ENCODE data around the gene ZNF740.
"Not testable (repeated sequence)": the region's sequence is repeated elsewhere in the genome, so short reads cannot be mapped to it uniquely, and the experiment has no call there.

The ZNF740 gene

GRCh38 chr12:53174881-53175491 is 5.5 kb upstream of the ZNF740 start:
- DNase-seq: no peak

- no peak for DNase-seq
These were observed 3.8 kb upstream of the ZNF740 start for GRCh38 chr12:53176750-53177149.

- not testable (repeated sequence) for DNase-seq
These were observed 3.1 kb upstream of the ZNF740 start for GRCh38 chr12:53177447-53177846.

DNA sequence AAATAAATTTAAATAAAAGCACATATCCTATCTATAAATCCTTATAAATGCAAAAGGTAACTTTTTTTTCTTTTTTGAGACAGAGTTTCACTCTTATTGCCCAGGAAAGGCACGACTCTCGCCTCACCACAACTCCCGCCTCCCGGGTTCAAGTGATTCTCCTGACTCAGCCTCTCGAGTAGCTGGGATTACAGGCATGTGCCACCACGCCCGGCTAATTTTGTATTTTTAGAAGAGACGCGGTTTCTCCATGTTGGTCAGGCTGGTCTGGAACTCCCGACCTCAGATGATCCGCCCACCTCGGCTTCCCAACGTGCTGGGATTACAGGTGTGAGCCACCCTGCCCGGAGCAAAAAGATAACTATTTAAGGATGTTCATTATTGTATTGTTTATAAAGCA is 1.7 kb upstream of the ZNF740 start:
- not testable (repeated sequence) for DNase-seq

GRCh38 chr12:53179687-53180219 is 769 bp upstream of the ZNF740 start:
- no peak for DNase-seq

DNA sequence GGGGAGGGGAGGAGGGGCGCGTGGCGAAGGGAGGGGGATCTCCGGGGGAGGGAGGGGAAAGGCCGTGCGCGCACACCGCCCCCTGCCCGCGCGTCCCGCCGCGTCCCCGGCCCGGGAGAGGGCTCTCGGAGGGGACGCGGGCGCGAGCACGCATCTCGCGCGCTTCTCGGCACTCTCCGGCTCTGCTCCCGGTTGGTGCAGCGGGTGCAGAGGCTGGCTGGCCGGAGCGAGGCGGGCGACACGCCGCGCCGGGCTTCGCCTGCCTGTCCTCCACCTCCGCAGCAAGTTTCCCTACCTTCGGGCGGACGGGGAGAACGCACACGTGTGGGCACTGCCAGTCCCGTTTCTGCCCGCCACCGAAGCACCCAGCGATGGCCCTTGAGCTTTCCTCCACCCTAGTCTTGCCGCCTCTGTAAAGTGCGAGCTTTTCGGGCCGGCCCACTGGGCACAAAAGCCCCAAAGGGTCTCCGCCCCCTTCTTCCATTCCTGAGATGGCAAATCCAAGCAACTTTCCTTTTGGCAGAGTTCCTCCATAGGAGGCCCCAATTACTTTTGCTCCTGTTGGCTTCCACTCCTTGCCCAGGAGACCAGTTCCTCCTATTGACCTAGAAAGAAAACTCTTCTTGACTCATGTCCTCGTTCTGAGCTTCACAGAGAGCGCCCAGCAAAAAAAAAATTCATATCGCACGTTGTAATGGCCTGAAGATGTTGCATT is 566 bp downstream of the ZNF740 start:
- DNase-seq: no peak

GRCh38 chr12:53181935-53182334 is 1.4 kb downstream of the ZNF740 start:
- DNase-seq: no peak

DNA sequence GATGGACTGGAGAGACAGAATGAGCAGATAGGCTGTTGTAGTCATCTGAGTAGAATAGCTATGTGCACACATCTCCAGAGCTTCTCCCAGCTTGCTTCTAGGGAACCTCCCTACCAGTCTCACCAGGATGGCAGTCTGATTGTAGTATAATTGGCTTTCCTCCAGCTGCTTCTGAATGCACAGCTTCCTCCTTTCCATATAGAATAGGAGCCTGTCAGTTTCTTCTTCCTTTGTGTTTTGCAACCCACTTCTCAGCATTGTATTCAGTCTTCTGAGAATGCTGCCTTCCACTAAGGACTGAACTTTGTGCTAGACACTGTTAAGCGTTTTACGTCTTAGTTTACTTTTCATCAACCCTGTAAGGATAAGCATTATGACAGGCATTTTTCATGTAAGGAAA is 2.4 kb downstream of the ZNF740 start:
- no peak for DNase-seq

GRCh38 chr12:53184828-53185227 is 4.3 kb downstream of the ZNF740 start:
- DNase-seq: no peak

- no peak for DNase-seq
These were observed 5.1 kb downstream of the ZNF740 start for GRCh38 chr12:53185582-53186153.

GRCh38 chr12:53186745-53187144 is 6.2 kb downstream of the ZNF740 start:
- no peak for DNase-seq

GRCh38 chr12:53187145-53187899 is 6.8 kb downstream of the ZNF740 start:
- no peak for DNase-seq

DNA sequence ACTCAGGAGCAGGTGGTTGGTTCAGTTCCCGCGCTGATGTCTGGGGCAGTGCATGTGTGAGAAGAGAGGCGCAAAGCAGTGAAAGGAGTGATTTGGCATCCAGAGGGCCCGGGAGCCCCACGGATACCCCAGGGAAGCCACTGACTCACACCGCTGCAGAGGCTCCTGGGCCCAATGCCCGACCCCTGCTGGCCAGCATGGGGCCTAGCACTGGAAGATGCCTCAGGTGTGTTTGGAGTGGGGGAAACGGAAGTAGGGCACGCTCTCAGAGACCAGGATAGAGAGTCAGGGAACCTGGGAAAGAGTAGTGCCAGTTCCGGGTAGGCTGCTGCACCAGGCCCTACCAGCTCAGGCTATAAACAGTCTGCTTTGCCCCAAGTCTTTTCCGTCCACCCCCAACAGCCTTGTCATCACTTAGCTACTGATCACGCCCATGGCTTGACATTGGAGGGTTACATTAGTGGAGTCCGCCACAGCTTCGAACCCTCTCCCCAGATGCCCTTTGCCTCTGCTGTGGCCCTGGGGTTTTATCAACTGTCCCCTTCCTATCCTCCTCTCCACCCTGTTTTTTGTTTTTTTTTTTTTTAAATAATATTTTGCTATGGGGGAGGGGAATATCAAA is 9.7 kb downstream of the ZNF740 start:
- DNase-seq: peak; percentile 49

GRCh38 chr12:53191096-53191884 is 10.8 kb downstream of the ZNF740 start:
- no peak for DNase-seq

DNA sequence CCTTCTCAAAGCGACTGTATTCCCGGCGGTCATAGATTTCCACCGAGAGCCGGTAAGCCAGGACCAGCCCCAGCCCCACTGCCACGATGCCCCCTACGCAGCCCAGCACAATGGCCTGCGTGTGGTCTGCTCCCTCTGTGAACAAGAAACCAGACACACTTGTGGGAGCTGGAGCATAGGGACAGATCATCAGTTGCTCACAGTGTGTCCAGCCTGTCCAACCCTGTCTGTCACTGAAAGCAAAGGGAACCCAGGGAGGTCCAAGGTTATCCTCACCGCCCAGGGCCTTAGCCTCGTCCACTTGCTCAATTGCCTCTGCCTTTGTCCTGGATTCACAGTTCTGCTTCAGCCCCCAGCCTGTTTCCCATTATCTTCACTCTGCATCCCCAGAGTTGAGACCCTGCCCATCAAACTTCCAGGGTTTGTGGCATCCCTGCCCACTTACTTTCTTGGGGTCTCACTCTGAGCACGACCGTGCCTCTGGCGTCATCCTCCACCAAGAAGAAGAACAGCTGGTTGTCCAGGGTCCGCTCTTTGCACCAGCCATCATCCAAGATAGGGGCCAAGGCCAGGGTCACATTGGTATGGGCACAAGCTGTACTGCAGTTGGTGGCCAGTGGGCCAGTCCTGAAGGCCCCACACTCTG is 11.5 kb downstream of the ZNF740 start:
- DNase-seq: no peak

- DNase-seq: no peak
These were observed 12.1 kb downstream of the ZNF740 start for GRCh38 chr12:53192531-53193021.

GRCh38 chr12:53193040-53193439 is 12.5 kb downstream of the ZNF740 start:
- no peak for DNase-seq

GRCh38 chr12:53193985-53194716 is 13.6 kb downstream of the ZNF740 start:
- no peak for DNase-seq

DNA sequence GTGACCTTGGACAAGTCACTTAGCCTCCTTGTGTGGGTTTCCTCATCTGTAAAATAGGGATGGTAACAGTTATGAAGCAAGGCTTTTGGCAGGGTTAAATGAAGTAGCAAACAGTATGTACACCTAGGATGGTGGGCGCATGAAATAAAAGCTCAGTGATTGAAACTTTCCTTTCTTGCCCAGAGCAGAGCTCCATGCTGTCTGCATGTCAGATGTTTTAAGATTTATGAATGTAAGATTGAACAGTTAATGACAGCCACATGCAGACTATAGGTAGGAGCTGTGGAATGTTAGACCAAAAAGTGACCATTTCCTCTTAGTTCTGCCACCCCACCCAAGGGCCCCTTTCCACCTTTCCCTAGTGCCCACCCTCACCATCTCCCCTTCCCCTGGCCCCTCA is 14.5 kb downstream of the ZNF740 start:
- DNase-seq: no peak
